ENCODE measurements around the gene ZNF736.
"Not testable (repeated sequence)": the region's sequence is repeated elsewhere in the genome, so short reads cannot be mapped to it uniquely, and the experiment has no call there.

Gene ZNF736

DNA sequence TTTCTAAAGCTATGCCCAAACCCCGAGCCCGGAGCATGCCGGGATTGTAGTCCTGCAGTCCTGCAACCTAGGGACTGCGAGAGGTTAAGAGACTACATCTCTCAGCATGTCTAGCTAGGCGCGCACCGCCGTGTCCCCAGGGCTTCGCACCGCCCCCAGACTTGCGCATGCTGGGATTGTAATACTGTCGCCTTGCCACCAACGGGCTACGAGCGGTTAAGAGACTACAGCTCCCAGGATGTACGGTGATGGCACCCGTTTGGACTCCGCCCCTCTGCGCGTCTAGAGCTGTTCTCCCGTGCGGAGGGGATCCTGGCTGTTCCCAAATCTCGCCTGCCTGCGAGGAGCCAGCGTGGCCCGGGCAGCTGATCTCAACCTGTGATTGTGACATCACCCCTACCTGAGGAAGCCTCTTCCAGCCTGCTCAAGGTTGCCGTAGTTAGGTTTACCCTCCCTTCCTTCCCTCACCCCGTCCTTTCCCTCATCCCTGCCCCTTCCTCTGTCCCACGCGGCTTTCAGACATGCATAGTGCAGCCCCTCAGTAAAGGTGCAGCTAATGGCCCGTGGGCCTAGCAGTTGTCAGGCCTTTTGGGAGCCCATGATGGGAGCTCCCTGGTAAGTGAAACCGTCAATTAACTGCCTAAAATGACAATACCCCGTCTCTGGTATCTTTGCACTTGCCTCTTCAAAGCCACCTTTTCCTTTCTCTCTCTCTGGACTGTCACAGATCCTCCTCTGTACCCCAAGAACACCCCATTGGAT lies 6.3 kb upstream of the ZNF736 start:
- H3K4me3 ChIP-seq (ENCODE audit: low read depth, low read length): peak overlapping the region; percentile 70
- TF ChIP-seq, protein P1, sequence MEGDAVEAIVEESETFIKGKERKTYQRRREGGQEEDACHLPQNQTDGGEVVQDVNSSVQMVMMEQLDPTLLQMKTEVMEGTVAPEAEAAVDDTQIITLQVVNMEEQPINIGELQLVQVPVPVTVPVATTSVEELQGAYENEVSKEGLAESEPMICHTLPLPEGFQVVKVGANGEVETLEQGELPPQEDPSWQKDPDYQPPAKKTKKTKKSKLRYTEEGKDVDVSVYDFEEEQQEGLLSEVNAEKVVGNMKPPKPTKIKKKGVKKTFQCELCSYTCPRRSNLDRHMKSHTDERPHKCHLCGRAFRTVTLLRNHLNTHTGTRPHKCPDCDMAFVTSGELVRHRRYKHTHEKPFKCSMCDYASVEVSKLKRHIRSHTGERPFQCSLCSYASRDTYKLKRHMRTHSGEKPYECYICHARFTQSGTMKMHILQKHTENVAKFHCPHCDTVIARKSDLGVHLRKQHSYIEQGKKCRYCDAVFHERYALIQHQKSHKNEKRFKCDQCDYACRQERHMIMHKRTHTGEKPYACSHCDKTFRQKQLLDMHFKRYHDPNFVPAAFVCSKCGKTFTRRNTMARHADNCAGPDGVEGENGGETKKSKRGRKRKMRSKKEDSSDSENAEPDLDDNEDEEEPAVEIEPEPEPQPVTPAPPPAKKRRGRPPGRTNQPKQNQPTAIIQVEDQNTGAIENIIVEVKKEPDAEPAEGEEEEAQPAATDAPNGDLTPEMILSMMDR (IDR thresholded peaks at IDR 0.05; ENCODE audit: control insufficient read depth, extremely low read depth, insufficient read depth): no peak
- peak; percentile 98 for DNase-seq (ENCODE audit: low read depth)

DNA sequence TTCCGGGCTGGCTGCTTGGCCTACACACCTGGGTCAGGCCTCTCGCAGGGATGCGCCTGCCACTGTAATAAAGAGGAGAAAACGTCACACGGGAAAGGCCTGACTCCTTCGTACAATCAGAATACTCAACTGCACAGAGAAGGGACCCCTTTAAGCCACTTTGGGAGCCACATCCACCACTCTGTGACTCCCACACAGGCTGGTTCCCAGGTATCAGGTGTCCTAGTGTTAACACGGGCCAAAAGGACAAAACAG lies 5.8 kb upstream of the ZNF736 start:
- H3K4me3 ChIP-seq (ENCODE audit: low read depth, low read length): peak overlapping the region; percentile 70

DNA sequence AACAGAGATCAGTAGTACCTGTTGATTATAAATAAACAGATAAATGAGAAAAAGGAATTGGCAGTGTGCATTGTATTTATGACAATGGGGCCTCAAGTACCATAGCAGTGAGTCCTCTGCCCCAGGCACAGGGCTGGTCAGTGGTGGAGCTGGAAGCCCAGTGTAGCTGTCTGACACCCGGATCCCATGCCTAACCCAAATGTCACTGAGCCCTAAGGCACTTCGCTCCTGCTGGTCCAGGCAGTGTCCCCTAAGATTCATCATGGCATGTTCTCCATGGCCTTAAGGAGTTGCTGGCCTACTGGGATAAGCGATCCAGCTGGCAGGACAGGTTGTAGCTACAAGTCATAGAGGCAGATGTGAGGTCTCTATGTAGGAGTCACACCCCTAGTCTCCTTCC lies 3.3 kb upstream of the ZNF736 start:
- no peak for DNase-seq (ENCODE audit: low read depth)
- TF ChIP-seq, protein P1 (IDR thresholded peaks at IDR 0.05; ENCODE audit: control insufficient read depth, extremely low read depth, insufficient read depth): no peak
- no peak overlapping the region for H3K4me3 ChIP-seq (ENCODE audit: low read depth, low read length)

More for the DNA sequence above, 5.8 kb upstream of the ZNF736 start:
- DNase-seq (ENCODE audit: low read depth): no peak
- TF ChIP-seq, protein P1 (IDR thresholded peaks at IDR 0.05; ENCODE audit: control insufficient read depth, extremely low read depth, insufficient read depth): no peak

DNA sequence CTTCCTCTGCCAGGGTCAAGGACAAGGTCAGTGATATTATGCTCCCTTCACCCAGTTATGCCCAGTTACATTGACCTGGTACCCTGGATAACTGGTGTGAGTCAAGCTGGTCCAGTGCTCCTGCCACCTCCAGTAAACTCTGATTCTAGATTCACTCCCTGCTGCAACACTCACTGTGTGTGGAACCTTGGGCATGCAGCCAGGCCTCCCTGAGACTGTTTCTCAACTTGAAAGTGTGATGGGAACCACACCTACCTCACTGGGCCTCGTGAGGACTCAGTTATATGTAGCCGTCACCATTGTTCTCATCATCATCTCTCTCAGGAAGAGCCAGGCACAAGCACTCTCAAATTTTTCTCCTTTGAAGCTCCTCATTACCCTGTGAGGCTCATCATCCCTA lies 935 bp upstream of the ZNF736 start:
- DNase-seq (ENCODE audit: low read depth): no peak
- no peak overlapping the region for H3K4me3 ChIP-seq (ENCODE audit: low read depth, low read length)
- TF ChIP-seq, protein P1 (IDR thresholded peaks at IDR 0.05; ENCODE audit: control insufficient read depth, extremely low read depth, insufficient read depth): no peak

DNA sequence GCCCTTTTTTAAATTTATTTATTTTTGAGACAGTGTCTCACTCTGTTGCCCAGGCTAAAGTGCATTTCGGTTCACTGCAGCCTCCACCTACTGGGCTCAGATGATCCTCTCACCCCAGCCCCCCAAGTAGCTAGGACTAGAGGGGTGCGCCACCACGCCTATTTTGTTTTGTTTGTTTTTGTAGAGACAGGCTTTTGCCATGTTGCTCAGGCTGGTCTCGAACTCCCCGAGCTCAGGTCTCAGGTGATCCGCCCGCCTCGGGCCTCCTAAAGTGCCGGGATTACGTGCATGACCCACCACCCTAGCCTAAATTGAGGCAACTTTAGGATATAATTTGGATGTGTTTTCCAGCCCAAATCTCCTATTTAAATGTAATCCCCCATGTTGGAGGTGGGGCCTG lies 805 bp downstream of the ZNF736 start:
- no peak for DNase-seq (ENCODE audit: low read depth)
- peak overlapping the region; percentile 81 for H3K4me3 ChIP-seq (ENCODE audit: low read depth, low read length)
- TF ChIP-seq, protein P1 (IDR thresholded peaks at IDR 0.05; ENCODE audit: control insufficient read depth, extremely low read depth, insufficient read depth): no peak

DNA sequence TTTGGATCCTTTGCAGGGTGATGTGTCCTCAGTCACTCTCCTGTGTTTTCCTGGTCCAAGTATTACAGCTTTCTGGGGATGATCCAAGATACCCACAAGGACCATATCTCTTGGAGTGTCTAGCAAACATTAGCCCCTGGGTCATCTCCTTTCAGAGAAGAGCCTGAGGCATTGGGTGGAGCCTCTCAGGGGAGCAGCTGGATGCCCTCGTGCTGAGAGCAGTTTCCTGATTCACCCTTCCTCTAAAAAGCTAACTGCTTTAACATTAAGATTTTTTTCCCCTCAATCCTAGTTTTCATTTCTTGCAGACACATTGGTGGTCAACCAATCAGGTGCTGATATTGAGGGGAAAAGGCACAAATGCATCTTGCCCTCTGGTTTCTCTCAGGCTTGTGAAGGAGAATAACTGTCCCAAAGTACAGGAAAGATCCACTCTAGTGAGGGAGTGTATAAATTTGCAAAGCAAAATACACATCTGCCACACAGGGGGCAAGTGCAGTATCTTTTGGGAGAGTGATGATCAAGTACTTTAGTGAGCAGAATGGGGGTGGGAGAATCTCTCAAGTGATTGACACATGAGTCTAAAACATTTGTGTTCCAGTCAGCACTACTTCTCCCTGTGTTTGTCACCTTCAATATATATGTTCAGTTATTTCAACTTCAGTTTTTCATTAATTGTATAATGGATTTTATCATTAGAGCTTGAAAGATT lies 2.4 kb downstream of the ZNF736 start:
- DNase-seq (ENCODE audit: low read depth); H3K4me3 ChIP-seq (ENCODE audit: low read depth, low read length): not testable (repeated sequence)

DNA sequence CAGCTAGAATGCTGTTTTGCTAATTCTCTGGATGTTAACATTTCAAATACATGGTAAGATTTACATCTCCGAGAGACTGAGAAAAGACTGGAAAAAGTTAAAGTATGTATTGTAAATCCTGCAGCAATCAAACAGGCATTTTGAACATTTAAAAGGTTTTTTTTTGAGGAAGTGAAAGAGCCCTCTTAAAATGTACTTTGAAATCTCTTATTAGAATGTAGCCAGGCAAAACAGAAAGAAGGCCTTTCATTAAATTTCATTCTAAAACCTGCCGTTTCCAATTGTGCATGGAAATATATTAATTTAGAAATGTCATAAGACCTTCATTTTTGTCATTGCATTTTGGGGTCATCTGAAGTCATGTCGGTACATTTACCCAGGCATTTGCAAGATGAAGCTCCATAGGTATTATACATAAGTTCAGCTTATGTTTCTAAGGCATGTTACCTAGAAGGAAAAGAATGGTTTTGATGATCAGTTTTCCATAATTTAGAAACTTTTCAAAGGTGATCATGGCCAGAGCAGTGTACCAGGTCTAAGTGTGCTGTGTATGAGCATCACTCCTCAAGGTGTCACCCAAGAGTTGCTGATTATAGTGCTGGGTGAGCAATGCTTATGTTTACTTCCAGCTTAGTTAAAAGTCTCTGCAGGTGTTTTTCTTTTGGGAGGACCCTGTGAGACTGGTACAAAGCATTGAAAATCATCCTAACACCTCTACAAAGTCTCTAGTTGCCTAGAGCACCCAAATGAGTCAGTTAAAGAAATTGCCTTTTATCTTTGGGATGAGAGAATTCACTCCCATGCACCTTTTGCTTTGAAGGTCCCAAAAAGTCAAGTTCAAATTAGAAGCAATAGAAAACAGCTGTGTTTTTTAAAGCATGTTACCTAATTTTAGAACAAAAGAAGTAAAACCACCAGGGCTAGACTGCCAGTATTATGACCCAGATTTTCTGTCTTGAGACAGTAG lies 7.1 kb downstream of the ZNF736 start:
- H3K4me3 ChIP-seq (ENCODE audit: low read depth, low read length): no peak overlapping the region
- TF ChIP-seq, protein P1 (IDR thresholded peaks at IDR 0.05; ENCODE audit: control insufficient read depth, extremely low read depth, insufficient read depth): peak; percentile 35
- no peak for DNase-seq (ENCODE audit: low read depth)

DNA sequence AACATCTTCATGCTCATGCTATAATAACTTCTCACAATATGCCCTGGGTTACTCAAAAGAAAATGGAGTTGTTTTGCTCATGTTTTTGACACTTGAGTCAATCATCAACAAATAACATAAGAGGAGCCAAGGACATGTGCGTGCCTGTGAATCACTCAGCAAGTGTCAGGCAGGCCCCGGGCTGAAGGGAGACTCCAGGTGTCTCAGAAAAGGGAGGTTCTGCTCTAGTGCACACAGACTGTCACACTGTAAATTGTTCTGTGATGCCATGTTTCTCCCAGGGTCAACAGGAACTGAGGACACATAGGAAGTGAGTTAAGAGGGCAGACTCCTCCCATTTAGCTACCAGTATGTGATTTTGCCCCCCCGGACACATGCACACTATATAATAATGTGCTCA lies 10.4 kb downstream of the ZNF736 start:
- not testable (repeated sequence) for DNase-seq (ENCODE audit: low read depth); H3K4me3 ChIP-seq (ENCODE audit: low read depth, low read length)

DNA sequence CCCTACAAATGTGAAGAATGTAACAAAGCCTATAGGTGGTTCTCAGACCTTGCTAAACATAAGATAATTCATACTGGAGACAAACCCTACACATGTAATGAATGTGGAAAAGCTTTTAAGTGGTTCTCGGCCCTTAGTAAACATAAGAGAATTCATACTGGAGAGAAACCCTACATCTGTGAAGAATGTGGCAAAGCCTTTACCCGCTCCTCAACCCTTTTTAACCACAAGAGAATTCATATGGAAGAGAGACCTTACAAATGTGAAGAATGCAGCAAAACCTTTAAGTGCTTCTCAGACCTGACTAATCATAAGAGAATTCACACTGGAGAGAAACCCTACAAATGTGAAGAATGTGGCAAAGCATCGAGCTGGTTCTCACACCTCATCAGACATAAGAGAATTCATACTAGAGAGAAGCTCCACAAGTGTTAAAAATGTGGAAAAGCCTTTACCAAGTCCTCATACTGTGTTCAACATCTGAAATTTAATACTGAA lies 35.0 kb downstream of the ZNF736 start:
- not testable (repeated sequence) for DNase-seq (ENCODE audit: low read depth); H3K4me3 ChIP-seq (ENCODE audit: low read depth, low read length)
